Right atrium auricular region (tissue), 2 donors: ENCODE measurements around the gene DENND1A. TPM values are rescaled to one million over a fixed set of nuclear protein-coding genes. Genes with fewer than 3 reads are reported as not detected.

Source experiments
- DNase-seq: peaks from one replicate; pipeline ENCODE4 v3.0.0-alpha.2; 2019; ENCODE audit warnings: low spot score
- H3K27ac ChIP-seq, 2 donors: fragments of 200-600 bp; sonication (generic); 1 replicate in 1 of 2; 2 replicates in 1 of 2; pipeline ENCODE4 v1.5.1; 2016 to 2019
- H3K27me3 ChIP-seq, 2 donors: fragments of 200-600 bp; sonication (generic); one replicate each; pipeline versions ENCODE4 v1.5.1 to v1.6.0; 2017 to 2019
- H3K36me3 ChIP-seq: fragments of 200-600 bp; sonication (generic); one replicate; pipeline ENCODE4 v1.5.1; 2016
- H3K4me1 ChIP-seq, 2 donors: fragments of 200-600 bp; sonication (generic); one replicate each; pipeline versions ENCODE4 v1.5.1 to v1.6.0; 2017 to 2019
- H3K4me3 ChIP-seq, 2 donors: fragments of 200-600 bp; sonication (generic); 1 replicate in 1 of 2; 2 replicates in 1 of 2; pipeline ENCODE4 v1.5.1; 2017 to 2019; ENCODE audit warnings: mild to moderate bottlenecking in 1 of 2, moderate library complexity in 1 of 2
- H3K9me3 ChIP-seq, 2 donors: fragments of 200-600 bp; sonication (generic); one replicate each; pipeline ENCODE4 v1.5.1; 2019
- CTCF ChIP-seq, 2 donors: fragments of 200-600 bp; sonication (generic); IDR thresholded peaks; one replicate each; pipeline ENCODE4 v1.5.1; 2019; ENCODE audit warnings: antibody characterized with exemption in 2 of 2
- total RNA-seq, 2 donors: library from RNA; depleted of rRNA; stranded (reverse); fragments of >200 nt; gene quantifications; one replicate each; pipeline ENCODE4 v1.1.0, GENCODE V29; 2016

Gene DENND1A
- total RNA-seq, 2 donors from 2014 or later = 14.9 to 23.6 TPM

- no peak for TF ChIP-seq CTCF (IDR thresholded peaks at IDR 0.05)
- Histone ChIP-seq H3K27ac (no peak overlapping the region), H3K4me1 (peaks cover 0 to 7% of the 10 kb centered on the region in 2 donors), H3K27me3 (no peaks in the 10 kb centered on the region), H3K36me3 (no peaks in the 10 kb centered on the region), H3K4me3 (no peak overlapping the region), H3K9me3 (no peaks in the 10 kb centered on the region)
- DNase-seq = no peak
Measured at GRCh38 chr9:123537809-123538208, 392.1 kb downstream of the DENND1A start.

DNA sequence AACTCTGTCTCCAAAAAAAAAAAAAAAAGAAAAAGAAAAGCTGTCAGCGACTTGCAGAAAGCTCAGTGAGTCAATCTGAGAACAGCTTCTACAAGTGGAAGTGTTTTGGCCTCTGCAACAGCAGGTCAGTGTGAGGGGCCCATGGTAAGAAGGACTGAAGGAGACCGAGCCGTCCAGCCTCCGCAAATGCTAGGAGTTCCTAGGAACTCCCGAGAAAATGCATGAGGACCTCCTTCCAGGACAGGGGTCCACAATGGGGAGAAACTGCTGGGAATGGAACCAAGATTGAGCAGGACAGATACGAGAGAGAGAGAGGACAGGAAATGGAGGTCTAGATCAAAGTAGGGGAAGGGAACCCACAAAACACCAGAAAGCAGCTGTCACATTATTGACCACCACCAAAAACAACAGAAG lies 393.5 kb downstream of the DENND1A start:
- Histone ChIP-seq H3K4me3 (no peak overlapping the region), H3K4me1 (peaks cover 0 to 4% of the 10 kb centered on the region in 2 donors), H3K27me3 (no peaks in the 10 kb centered on the region), H3K9me3 (no peaks in the 10 kb centered on the region), H3K27ac (no peak overlapping the region), H3K36me3 (no peaks in the 10 kb centered on the region)
- no peak for DNase-seq
- TF ChIP-seq CTCF (IDR thresholded peaks at IDR 0.05) = no peak

GRCh38 chr9:123534336-123534735 lies 395.6 kb downstream of the DENND1A start:
- no peak overlapping the region for H3K4me3 ChIP-seq
- DNase-seq = no peak

DNA sequence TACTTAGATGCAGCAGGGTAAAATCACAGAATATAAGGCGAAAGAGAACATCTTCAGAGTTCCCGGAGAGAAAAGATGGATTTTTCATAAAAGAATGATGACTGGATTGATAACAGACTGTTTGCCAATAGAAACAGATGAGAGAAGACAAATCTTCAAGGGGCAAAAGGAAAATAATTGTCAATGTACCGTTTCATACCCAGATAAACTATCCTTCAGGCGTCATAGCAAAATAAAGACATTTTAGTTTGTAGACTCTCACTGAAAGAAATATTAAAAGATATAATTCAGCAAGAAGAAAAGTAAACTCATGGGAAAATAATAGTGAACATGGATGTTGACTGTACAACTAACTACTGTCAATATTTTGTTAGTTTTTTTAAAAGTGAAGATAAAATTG lies 399.7 kb downstream of the DENND1A start:
- H3K36me3 ChIP-seq = no peaks in the 10 kb centered on the region
- H3K4me1 ChIP-seq = no peaks in the 10 kb centered on the region
- no peak overlapping the region for H3K27ac ChIP-seq
- no peaks in the 10 kb centered on the region for H3K27me3 ChIP-seq
- peaks cover 0 to 13% of the 10 kb centered on the region in 2 donors for H3K9me3 ChIP-seq
- H3K4me3 ChIP-seq = no peak overlapping the region
- no peak for TF ChIP-seq CTCF (IDR thresholded peaks at IDR 0.05)
- DNase-seq = no peak

More at GRCh38 chr9:123534336-123534735, 395.6 kb downstream of the DENND1A start:
- H3K4me1 ChIP-seq = no peaks in the 10 kb centered on the region
- H3K9me3 ChIP-seq = peaks cover 0 to 13% of the 10 kb centered on the region in 2 donors
- no peak overlapping the region for H3K27ac ChIP-seq
- TF ChIP-seq CTCF (IDR thresholded peaks at IDR 0.05) = no peak
- H3K27me3 ChIP-seq = no peaks in the 10 kb centered on the region
- H3K36me3 ChIP-seq = no peaks in the 10 kb centered on the region

- Histone ChIP-seq H3K9me3 (peaks cover 0 to 13% of the 10 kb centered on the region in 2 donors), H3K27me3 (no peaks in the 10 kb centered on the region), H3K4me3 (no peak overlapping the region), H3K27ac (no peak overlapping the region), H3K36me3 (no peaks in the 10 kb centered on the region), H3K4me1 (no peaks in the 10 kb centered on the region)
- no peak for DNase-seq
- TF ChIP-seq CTCF (IDR thresholded peaks at IDR 0.05) = no peak
Measured at GRCh38 chr9:123528501-123528900, 401.4 kb downstream of the DENND1A start.

- TF ChIP-seq CTCF (IDR thresholded peaks at IDR 0.05) = no peak
- H3K4me1 ChIP-seq = no peaks in the 10 kb centered on the region
- no peak for DNase-seq
- no peaks in the 10 kb centered on the region for H3K27me3 ChIP-seq
- H3K27ac ChIP-seq = no peak overlapping the region
- peaks cover 0 to 13% of the 10 kb centered on the region in 2 donors for H3K9me3 ChIP-seq
- H3K4me3 ChIP-seq = no peak overlapping the region
- no peaks in the 10 kb centered on the region for H3K36me3 ChIP-seq
Measured at GRCh38 chr9:123527981-123528380, 401.9 kb downstream of the DENND1A start.
